GM23338 (cell line): Measurements from ENCODE around the gene FLNB. TPM values are rescaled to one million over a fixed set of nuclear protein-coding genes. Genes with fewer than 3 reads are reported as not detected.
"Not testable (repeated sequence)": the region's sequence is repeated elsewhere in the genome, so short reads cannot be mapped to it uniquely, and the experiment has no call there.

Experiments
- ATAC-seq: fragments of 200-7000 bp; cut with Tn5 transposase; 3 replicates; pipeline ENCODE4 v1.9.1; 2020
- DNase-seq: peaks from one replicate; pipeline ENCODE4 v3.0.0-alpha.2; 2015; ENCODE audit warnings: low spot score
- H2AFZ ChIP-seq: fragments of 200-600 bp; sonication (generic); 2 replicates; pipeline ENCODE4 v1.8.0; 2016; ENCODE audit warnings: antibody characterized with exemption, mild to moderate bottlenecking, moderate library complexity
- H3F3A ChIP-seq: fragments of 200-600 bp; sonication (generic); replicated peaks from 2 replicates; pipeline ENCODE4 v1.8.0; 2017; ENCODE audit warnings: antibody characterized with exemption, mixed run types, low read depth
- H3K27ac ChIP-seq: fragments of 200-600 bp; sonication (generic); 2 replicates; pipeline ENCODE4 v1.6.1; 2016; ENCODE audit warnings: low read depth
- H3K27me3 ChIP-seq: fragments of 200-600 bp; sonication (generic); 2 replicates; pipeline ENCODE4 v1.8.0; 2016; ENCODE audit warnings: mild to moderate bottlenecking, mixed run types, moderate library complexity; ENCODE audit not compliant: insufficient read depth
- H3K36me3 ChIP-seq: fragments of 200-600 bp; sonication (generic); 2 replicates; pipeline ENCODE4 v1.8.0; 2016; ENCODE audit warnings: mild to moderate bottlenecking; ENCODE audit not compliant: insufficient read depth
- H3K4me1 ChIP-seq: fragments of 200-600 bp; sonication (generic); 2 replicates; pipeline ENCODE4 v1.8.0; 2016; ENCODE audit warnings: mild to moderate bottlenecking, moderate library complexity; ENCODE audit not compliant: insufficient read depth
- H3K4me2 ChIP-seq: fragments of 200-600 bp; sonication (generic); 2 replicates; pipeline ENCODE4 v1.7.1; 2017; ENCODE audit warnings: mixed run types
- H3K4me3 ChIP-seq: fragments of 200-600 bp; sonication (generic); 2 replicates; pipeline ENCODE4 v1.6.1; 2016; ENCODE audit warnings: mixed run types
- H3K79me2 ChIP-seq: fragments of 200-600 bp; sonication (generic); replicated peaks from 2 replicates; pipeline ENCODE4 v1.8.0; 2017; ENCODE audit warnings: mild to moderate bottlenecking; ENCODE audit not compliant: insufficient read depth
- H3K9me2 ChIP-seq: fragments of 200-600 bp; sonication (generic); 2 replicates; pipeline ENCODE4 v1.8.0; 2017; ENCODE audit not compliant: insufficient read depth
- H4K20me1 ChIP-seq: fragments of 200-600 bp; sonication (generic); replicated peaks from 2 replicates; pipeline ENCODE4 v1.8.0; 2017; ENCODE audit warnings: mild to moderate bottlenecking; ENCODE audit not compliant: insufficient read depth
- H3K27ac Mint-ChIP-seq: 2 replicates; pipeline ENCODE4 v1.8.0; 2020; ENCODE audit warnings: inconsistent platforms, mild to moderate bottlenecking, moderate library complexity, mixed read lengths
- H3K27me3 Mint-ChIP-seq: 3 replicates; pipeline ENCODE4 v1.8.0; 2022; ENCODE audit warnings: low read depth, mild to moderate bottlenecking, moderate library complexity, mixed read lengths, inconsistent platforms; ENCODE audit not compliant: insufficient read depth, poor library complexity
- H3K36me3 Mint-ChIP-seq: 3 replicates; pipeline ENCODE4 v1.8.0; 2021; ENCODE audit warnings: low read depth, mild to moderate bottlenecking, inconsistent platforms, moderate library complexity, mixed read lengths
- H3K4me1 Mint-ChIP-seq: 3 replicates; pipeline ENCODE4 v1.8.0; 2020; ENCODE audit warnings: mild to moderate bottlenecking, inconsistent platforms, mixed read lengths
- H3K4me3 Mint-ChIP-seq: 3 replicates; pipeline ENCODE4 v1.8.0; 2021; ENCODE audit warnings: moderate library complexity, mild to moderate bottlenecking, inconsistent platforms, mixed read lengths
- H3K9me3 Mint-ChIP-seq: 3 replicates; pipeline ENCODE4 v1.8.0; 2020; ENCODE audit warnings: moderate library complexity, mild to moderate bottlenecking, inconsistent platforms, mixed read lengths
- CREB1 ChIP-seq: fragments of 250-450 bp; sonication (Bioruptor Pico); IDR thresholded peaks from 2 replicates; pipeline ENCODE4 v1.5.0; 2020; ENCODE audit warnings: low read depth, mild to moderate bottlenecking, moderate library complexity
- EZH2 ChIP-seq: fragments of 200-600 bp; sonication (generic); IDR thresholded peaks from one replicate; pipeline ENCODE4 v1.8.0; 2017; ENCODE audit warnings: antibody characterized with exemption, mild to moderate bottlenecking, low read depth; ENCODE audit not compliant: unreplicated experiment
- JUNB ChIP-seq: IDR thresholded peaks from one replicate; pipeline ENCODE4 v1.6.1; 2016; ENCODE audit warnings: antibody characterized with exemption; ENCODE audit not compliant: unreplicated experiment
- NANOG ChIP-seq: IDR thresholded peaks from 2 replicates; pipeline ENCODE4 v1.6.1; 2016; ENCODE audit warnings: antibody characterized with exemption, borderline replicate concordance
- POLR2AphosphoS5 ChIP-seq: IDR thresholded peaks from 2 replicates; pipeline ENCODE4 v1.6.1; 2016; ENCODE audit warnings: antibody characterized with exemption, low read depth
- STAT1 ChIP-seq: IDR thresholded peaks from one replicate; pipeline ENCODE4 v1.6.1; 2016; ENCODE audit warnings: antibody characterized with exemption; ENCODE audit not compliant: unreplicated experiment
- ZNF331 ChIP-seq: fragments of 250-450 bp; sonication (Bioruptor Pico); IDR thresholded peaks from 2 replicates; pipeline ENCODE4 v1.5.0; 2020; ENCODE audit warnings: low read depth, mild to moderate bottlenecking, moderate library complexity
- polyA plus RNA-seq: library from polyadenylated mRNA; unstranded; fragments of >200 nt; fragmentation: Nextera tagmentation; extraction: Ambion mirVana; gene quantifications from 2 replicates; pipeline ENCODE4 v1.2.1, GENCODE V29; 2016
- total RNA-seq: library from RNA; depleted of rRNA; stranded (reverse); fragments of >200 nt; shearing (Covaris generic); gene quantifications from 2 replicates; pipeline ENCODE4 v1.2.3, GENCODE V29; 2014
- TF ChIP-seq, protein P1 (sequence below): fragments of 250-450 bp; sonication (Bioruptor Pico); IDR thresholded peaks from 2 replicates; pipeline ENCODE4 v1.5.0; 2020; ENCODE audit warnings: mild to moderate bottlenecking, moderate library complexity
- TF ChIP-seq, protein P2 (sequence below), 2 experiments: fragments of 200-600 bp in 1 of 2; sonication (generic) in 1 of 2; conservative IDR thresholded peaks; 2 replicates each; pipeline versions ENCODE4 v1.5.1 to v1.6.1; 2016 to 2017; ENCODE audit warnings: antibody characterized with exemption in 2 of 2, low read depth in 2 of 2, mild to moderate bottlenecking in 2 of 2, moderate library complexity in 1 of 2

FLNB gene
- total and polyA plus RNA-seq, 2 experiments from 2014 or later, result 39.7 to 179 TPM

- ATAC-seq, DNase-seq, H3K4me3 ChIP-seq, H4K20me1 ChIP-seq, H3K9me3 Mint-ChIP-seq, H3K36me3 Mint-ChIP-seq, H2AFZ ChIP-seq, H3K9me2 ChIP-seq, H3K27me3 ChIP-seq, H3K4me3 Mint-ChIP-seq, H3F3A ChIP-seq, H3K4me2 ChIP-seq, H3K36me3 ChIP-seq: not testable (repeated sequence)
- H3K4me1 Mint-ChIP-seq, result peaks cover 49% of the 10 kb centered on the region
- peak overlapping the region; percentile 77 for H3K27ac Mint-ChIP-seq
- peaks cover 43% of the 10 kb centered on the region for H3K4me1 ChIP-seq
- peaks cover 19% of the 10 kb centered on the region for H3K27me3 Mint-ChIP-seq
- H3K27ac ChIP-seq, result peak overlapping the region; percentile 72
- H3K79me2 ChIP-seq, result peaks cover 97% of the 10 kb centered on the region
Observed at GRCh38 chr3:58051658-58052261, 43.5 kb downstream of the FLNB start.

GRCh38 chr3:58052373-58053273, 44.4 kb downstream of the FLNB start:
- no peaks in the 10 kb centered on the region for H3K9me3 Mint-ChIP-seq
- H3K27ac Mint-ChIP-seq, result peak overlapping the region; percentile 77
- Histone ChIP-seq H3K27ac (peak overlapping the region; percentile 72), H3K4me2 (no peak overlapping the region), H3K27me3 (no peaks in the 10 kb centered on the region), H3K4me1 (peaks cover 43% of the 10 kb centered on the region), H3K4me3 (no peak overlapping the region), H3K9me2 (no peaks in the 10 kb centered on the region), H3K79me2 (peaks cover 97% of the 10 kb centered on the region), H3F3A (no peaks in the 10 kb centered on the region), H3K36me3 (no peaks in the 10 kb centered on the region), H4K20me1 (peaks cover 9% of the 10 kb centered on the region; the same call in 1 of the 2 replicates), H2AFZ (no peak overlapping the region)
- H3K36me3 Mint-ChIP-seq, result no peaks in the 10 kb centered on the region; the same call in 2 of the 3 replicates
- no peak overlapping the region for H3K4me3 Mint-ChIP-seq
- DNase-seq, result no peak
- H3K4me1 Mint-ChIP-seq, result peaks cover 49% of the 10 kb centered on the region
- H3K27me3 Mint-ChIP-seq, result peaks cover 19% of the 10 kb centered on the region
- ATAC-seq, result no peak
- TF ChIP-seq CREB1 (CRISPR knock-in tag), result no peak
- TF ChIP-seq, protein P1, sequence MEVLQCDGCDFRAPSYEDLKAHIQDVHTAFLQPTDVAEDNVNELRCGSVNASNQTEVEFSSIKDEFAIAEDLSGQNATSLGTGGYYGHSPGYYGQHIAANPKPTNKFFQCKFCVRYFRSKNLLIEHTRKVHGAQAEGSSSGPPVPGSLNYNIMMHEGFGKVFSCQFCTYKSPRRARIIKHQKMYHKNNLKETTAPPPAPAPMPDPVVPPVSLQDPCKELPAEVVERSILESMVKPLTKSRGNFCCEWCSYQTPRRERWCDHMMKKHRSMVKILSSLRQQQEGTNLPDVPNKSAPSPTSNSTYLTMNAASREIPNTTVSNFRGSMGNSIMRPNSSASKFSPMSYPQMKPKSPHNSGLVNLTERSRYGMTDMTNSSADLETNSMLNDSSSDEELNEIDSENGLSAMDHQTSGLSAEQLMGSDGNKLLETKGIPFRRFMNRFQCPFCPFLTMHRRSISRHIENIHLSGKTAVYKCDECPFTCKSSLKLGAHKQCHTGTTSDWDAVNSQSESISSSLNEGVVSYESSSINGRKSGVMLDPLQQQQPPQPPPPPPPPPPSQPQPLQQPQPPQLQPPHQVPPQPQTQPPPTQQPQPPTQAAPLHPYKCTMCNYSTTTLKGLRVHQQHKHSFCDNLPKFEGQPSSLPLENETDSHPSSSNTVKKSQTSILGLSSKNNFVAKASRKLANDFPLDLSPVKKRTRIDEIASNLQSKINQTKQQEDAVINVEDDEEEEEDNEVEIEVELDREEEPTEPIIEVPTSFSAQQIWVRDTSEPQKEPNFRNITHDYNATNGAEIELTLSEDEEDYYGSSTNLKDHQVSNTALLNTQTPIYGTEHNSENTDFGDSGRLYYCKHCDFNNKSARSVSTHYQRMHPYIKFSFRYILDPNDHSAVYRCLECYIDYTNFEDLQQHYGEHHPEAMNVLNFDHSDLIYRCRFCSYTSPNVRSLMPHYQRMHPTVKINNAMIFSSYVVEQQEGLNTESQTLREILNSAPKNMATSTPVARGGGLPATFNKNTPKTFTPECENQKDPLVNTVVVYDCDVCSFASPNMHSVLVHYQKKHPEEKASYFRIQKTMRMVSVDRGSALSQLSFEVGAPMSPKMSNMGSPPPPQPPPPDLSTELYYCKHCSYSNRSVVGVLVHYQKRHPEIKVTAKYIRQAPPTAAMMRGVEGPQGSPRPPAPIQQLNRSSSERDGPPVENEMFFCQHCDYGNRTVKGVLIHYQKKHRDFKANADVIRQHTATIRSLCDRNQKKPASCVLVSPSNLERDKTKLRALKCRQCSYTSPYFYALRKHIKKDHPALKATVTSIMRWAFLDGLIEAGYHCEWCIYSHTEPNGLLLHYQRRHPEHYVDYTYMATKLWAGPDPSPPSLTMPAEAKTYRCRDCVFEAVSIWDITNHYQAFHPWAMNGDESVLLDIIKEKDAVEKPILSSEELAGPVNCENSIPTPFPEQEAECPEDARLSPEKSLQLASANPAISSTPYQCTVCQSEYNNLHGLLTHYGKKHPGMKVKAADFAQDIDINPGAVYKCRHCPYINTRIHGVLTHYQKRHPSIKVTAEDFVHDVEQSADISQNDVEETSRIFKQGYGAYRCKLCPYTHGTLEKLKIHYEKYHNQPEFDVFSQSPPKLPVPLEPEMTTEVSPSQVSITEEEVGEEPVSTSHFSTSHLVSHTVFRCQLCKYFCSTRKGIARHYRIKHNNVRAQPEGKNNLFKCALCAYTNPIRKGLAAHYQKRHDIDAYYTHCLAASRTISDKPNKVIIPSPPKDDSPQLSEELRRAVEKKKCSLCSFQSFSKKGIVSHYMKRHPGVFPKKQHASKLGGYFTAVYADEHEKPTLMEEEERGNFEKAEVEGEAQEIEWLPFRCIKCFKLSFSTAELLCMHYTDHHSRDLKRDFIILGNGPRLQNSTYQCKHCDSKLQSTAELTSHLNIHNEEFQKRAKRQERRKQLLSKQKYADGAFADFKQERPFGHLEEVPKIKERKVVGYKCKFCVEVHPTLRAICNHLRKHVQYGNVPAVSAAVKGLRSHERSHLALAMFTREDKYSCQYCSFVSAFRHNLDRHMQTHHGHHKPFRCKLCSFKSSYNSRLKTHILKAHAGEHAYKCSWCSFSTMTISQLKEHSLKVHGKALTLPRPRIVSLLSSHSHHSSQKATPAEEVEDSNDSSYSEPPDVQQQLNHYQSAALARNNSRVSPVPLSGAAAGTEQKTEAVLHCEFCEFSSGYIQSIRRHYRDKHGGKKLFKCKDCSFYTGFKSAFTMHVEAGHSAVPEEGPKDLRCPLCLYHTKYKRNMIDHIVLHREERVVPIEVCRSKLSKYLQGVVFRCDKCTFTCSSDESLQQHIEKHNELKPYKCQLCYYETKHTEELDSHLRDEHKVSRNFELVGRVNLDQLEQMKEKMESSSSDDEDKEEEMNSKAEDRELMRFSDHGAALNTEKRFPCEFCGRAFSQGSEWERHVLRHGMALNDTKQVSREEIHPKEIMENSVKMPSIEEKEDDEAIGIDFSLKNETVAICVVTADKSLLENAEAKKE, result no peak
- TF ChIP-seq JUNB, result no peak
- no peak for TF ChIP-seq POLR2AphosphoS5
- TF ChIP-seq STAT1, result no peak
- TF ChIP-seq EZH2, result no peak
- no peak for TF ChIP-seq NANOG
- no peak for TF ChIP-seq ZNF331 (CRISPR knock-in tag)
- TF ChIP-seq, protein P2, sequence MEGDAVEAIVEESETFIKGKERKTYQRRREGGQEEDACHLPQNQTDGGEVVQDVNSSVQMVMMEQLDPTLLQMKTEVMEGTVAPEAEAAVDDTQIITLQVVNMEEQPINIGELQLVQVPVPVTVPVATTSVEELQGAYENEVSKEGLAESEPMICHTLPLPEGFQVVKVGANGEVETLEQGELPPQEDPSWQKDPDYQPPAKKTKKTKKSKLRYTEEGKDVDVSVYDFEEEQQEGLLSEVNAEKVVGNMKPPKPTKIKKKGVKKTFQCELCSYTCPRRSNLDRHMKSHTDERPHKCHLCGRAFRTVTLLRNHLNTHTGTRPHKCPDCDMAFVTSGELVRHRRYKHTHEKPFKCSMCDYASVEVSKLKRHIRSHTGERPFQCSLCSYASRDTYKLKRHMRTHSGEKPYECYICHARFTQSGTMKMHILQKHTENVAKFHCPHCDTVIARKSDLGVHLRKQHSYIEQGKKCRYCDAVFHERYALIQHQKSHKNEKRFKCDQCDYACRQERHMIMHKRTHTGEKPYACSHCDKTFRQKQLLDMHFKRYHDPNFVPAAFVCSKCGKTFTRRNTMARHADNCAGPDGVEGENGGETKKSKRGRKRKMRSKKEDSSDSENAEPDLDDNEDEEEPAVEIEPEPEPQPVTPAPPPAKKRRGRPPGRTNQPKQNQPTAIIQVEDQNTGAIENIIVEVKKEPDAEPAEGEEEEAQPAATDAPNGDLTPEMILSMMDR (conservative IDR thresholded peaks at IDR 0.05; ENCODE audit: low read depth in 2 of 2), result no peak
